Adrenal gland (tissue), 19 donors: ENCODE data around the gene CPNE8. TPM values are rescaled to one million over a fixed set of nuclear protein-coding genes. Genes with fewer than 3 reads are reported as not detected.

Experiments used
- DNase-seq, 7 donors: peaks; one replicate each; pipeline ENCODE4 v3.0.0-alpha.2; 2019 to 2020
- H3K27ac ChIP-seq, 5 donors: fragments of 200-600 bp; sonication (generic) in 4 of 5; 1 replicate in 3 of 5; 2 replicates in 2 of 5; pipeline versions ENCODE4 v1.5.1 to v1.8.0; 2016 to 2020; ENCODE audit warnings: mild to moderate bottlenecking in 1 of 5
- H3K27me3 ChIP-seq: fragments of 200-600 bp; 2 replicates; pipeline ENCODE4 v1.8.0; 2021
- H3K36me3 ChIP-seq, 2 donors: fragments of 200-600 bp; replicated peaks in 1 of 2; 1 replicate in 1 of 2; 2 replicates in 1 of 2; pipeline versions ENCODE4 v1.5.1 to v1.8.0; 2018 to 2022
- H3K4me1 ChIP-seq, 2 donors: fragments of 200-600 bp; replicated peaks in 1 of 2; 1 replicate in 1 of 2; 2 replicates in 1 of 2; pipeline versions ENCODE4 v1.5.1 to v1.8.0; 2018 to 2021
- H3K4me3 ChIP-seq, 4 donors: fragments of 200-600 bp; sonication (generic) in 3 of 4; one replicate each; pipeline ENCODE4 v1.5.1; 2016 to 2018
- H3K9me3 ChIP-seq, 3 donors: fragments of 200-600 bp; sonication (generic) in 1 of 3; replicated peaks in 1 of 3; 1 replicate in 2 of 3; 2 replicates in 1 of 3; pipeline versions ENCODE4 v1.5.1 to v1.8.0; 2016 to 2021
- CTCF ChIP-seq, 6 experiments: fragments of 450-650 bp in 4 of 6; fragments of 200-600 bp in 2 of 6; sonication (generic) in 1 of 6; IDR thresholded peaks; 1 replicate in 5 of 6; 2 replicates in 1 of 6; pipeline versions ENCODE4 v1.5.1 to v1.8.0; 2016 to 2021; ENCODE audit warnings: antibody characterized with exemption in 6 of 6, mild to moderate bottlenecking in 2 of 6, moderate library complexity in 1 of 6
- POLR2A ChIP-seq, 2 donors: fragments of 450-650 bp; IDR thresholded peaks; one replicate each; pipeline ENCODE4 v1.6.1; 2017; ENCODE audit warnings: antibody characterized with exemption in 2 of 2, mild to moderate bottlenecking in 2 of 2, moderate library complexity in 1 of 2
- WGBS, 4 donors: extraction: QIAGEN DNeasy Blood & Tissue Kit in 2 of 4; methylation state at CpG; one replicate each; pipeline versions ENCODE4 v1.1.5 to v1.1.7; 2013 to 2017; 5-methylcytosine and 5-hydroxymethylcytosine counted together
- intact Hi-C, 2 donors: fragments of 100-400 bp; cut with DNase I; formaldehyde crosslinking; loops; one replicate each; pipeline versions ENCODE4 v1.14.1 to v1.15.0; 2022 to 2023
- long read RNA-seq, 10 donors: library from polyadenylated mRNA in 3 of 10; unstranded in 2 of 10; stranded (forward) in 1 of 10; transcript quantifications; one replicate each; pipeline ENCODE4 v2.0.0 and lab custom pipeline, GENCODE V29; 2021 to 2026
- polyA plus RNA-seq, 3 donors: library from polyadenylated mRNA; stranded (reverse); fragments of 200-250 nt in 2 of 3; fragments of 350-450 nt in 1 of 3; fragmentation: Illumina TruSeq in 1 of 3; extraction: RNeasy Lipid Tissue Mini Kit (QIAGEN cat#74804) in 1 of 3; gene quantifications; one replicate each; pipeline ENCODE4 v1.2.3, GENCODE V29; 2013 to 2014
- total RNA-seq, 9 donors: library from RNA; depleted of rRNA in 4 of 9; stranded (reverse); fragments of >200 nt in 4 of 9; fragments of 120-200 nt in 1 of 9; fragmentation: NEBNext Ultra II Directional in 1 of 9; extraction: Animal tissue kit (Norgen Biotek cat#: 25700) in 1 of 9; gene quantifications; one replicate each; pipeline versions ENCODE4 v1.1.0 to v1.2.4, GENCODE V29; 2013 to 2023
- donor health status: healthy with polysubstance abuse.
- donor health status: Bipolar disorder and iron deficiency.
- donor health status: DM: yes; HTN: yes; CAD: no.
- donor health status: DM: no; HTN: no; CAD: no.
- donor health status: DM: no; HTN: no; CAD: no.
- donor health status: DM: yes; HTN: yes; CAD: no.

CPNE8 gene
- total RNA-seq = 10 to 100 TPM in 8 of 9 donors, 1 to 10 TPM in 1; 5.8 to 36.3 (median 20.1) TPM
- 10 to 100 TPM in 1 of 3 donors, 1 to 10 TPM in 2; 8.6 to 10.5 (median 8.7) TPM for polyA plus RNA-seq
- long read RNA-seq, donor 1 = 0 reads
- long read RNA-seq, donor 2 = 0 reads
- long read RNA-seq, donor 3 = 0 reads
- long read RNA-seq, donor 4, partial matches to known transcripts = 2 of 7 reads
- long read RNA-seq, donor 4, other reads (novel, unspliced or antisense) = 5 of 7 reads
- long read RNA-seq, donor 5, partial matches to known transcripts = 0 of 5 reads
- long read RNA-seq, donor 5, other reads (novel, unspliced or antisense) = 2 of 5 reads
- long read RNA-seq, donor 6, partial matches to known transcripts = 2 of 10 reads
- long read RNA-seq, donor 6, other reads (novel, unspliced or antisense) = 7 of 10 reads
- long read RNA-seq, donor 7 = 0 reads
- long read RNA-seq, donor 8, partial matches to known transcripts = 0 of 1 reads
- long read RNA-seq, donor 8, other reads (novel, unspliced or antisense) = 0 of 1 reads
- long read RNA-seq, donor 9 = 0 reads
- long read RNA-seq, donor 10 = 0 reads

GRCh38 chr12:38905480-38906351 is at the start of gene CPNE8:
Gene CPNE8 (minus strand): TSS chr12:38905591. CDS start chr12:38905534, 57 bp downstream.
- intact Hi-C loops = no loop called here
- H3K36me3 ChIP-seq = no peaks in the 10 kb centered on the region
- H3K4me3 ChIP-seq = peak within 1 kb of the TSS; percentile 20 to 78 (median 66)
- no peaks in the 10 kb centered on the region for H3K27me3 ChIP-seq
- H3K27ac ChIP-seq = peak within 1 kb of the TSS; percentile 88 to 98 (median 94)
- peaks cover 10 to 18% of the 10 kb centered on the region in 2 donors for H3K4me1 ChIP-seq
- peak; percentile 87 to 94 (median 90) for DNase-seq
- peak in 3 of 6 experiments; percentile 10 to 27 (median 17) for TF ChIP-seq CTCF (IDR thresholded peaks at IDR 0.05)
- TF ChIP-seq POLR2A (IDR thresholded peaks at IDR 0.05) = peak; percentile 65 to 82
- 0 to 4% (median 1%) methylated on average over 18 to 54 of the region's 54 CpGs for WGBS, 4 donors
- no peaks in the 10 kb centered on the region for H3K9me3 ChIP-seq

GRCh38 chr12:38954238-38954873 is 49.0 kb upstream of the CPNE8 start:
- H3K4me1 ChIP-seq = no peaks in the 10 kb centered on the region
- no peak overlapping the region for H3K4me3 ChIP-seq
- no peak for DNase-seq
- no peaks in the 10 kb centered on the region for H3K9me3 ChIP-seq
- no peaks in the 10 kb centered on the region for H3K27me3 ChIP-seq
- no peaks in the 10 kb centered on the region for H3K36me3 ChIP-seq
- intact Hi-C loops = no loop called here
- TF ChIP-seq CTCF (IDR thresholded peaks at IDR 0.05) (no peak), POLR2A (IDR thresholded peaks at IDR 0.05) (no peak)
- H3K27ac ChIP-seq = no peak overlapping the region
- 50 to 65% (median 57%) methylated on average over 3 of the region's 3 CpGs for WGBS, 4 donors

GRCh38 chr12:38949363-38949762 is 44.0 kb upstream of the CPNE8 start:
- Histone ChIP-seq H3K9me3 (no peaks in the 10 kb centered on the region), H3K4me1 (no peaks in the 10 kb centered on the region), H3K36me3 (no peaks in the 10 kb centered on the region), H3K27me3 (no peaks in the 10 kb centered on the region), H3K27ac (no peak overlapping the region), H3K4me3 (no peak overlapping the region)
- DNase-seq = no peak
- WGBS, 4 donors = 80 to 89% (median 86%) methylated on average over 2 of the region's 2 CpGs
- intact Hi-C loops = no loop called here
- TF ChIP-seq POLR2A (IDR thresholded peaks at IDR 0.05) = no peak
- TF ChIP-seq CTCF (IDR thresholded peaks at IDR 0.05) = no peak
